Measurements from ENCODE around the gene NISCH. TPM values are rescaled to one million over a fixed set of nuclear protein-coding genes. Genes with fewer than 3 reads are reported as not detected.

Gene NISCH
- polyA plus RNA-seq, 1 experiment: 71.0 TPM

GRCh38 chr3:52498137-52499054, 43.0 kb downstream of the NISCH start:
- Histone ChIP-seq H3K4me3 (ENCODE audit: low read depth, low read length) (no peak overlapping the region), H3K27ac (ENCODE audit: low read depth, low read length) (no peak overlapping the region), H3K27me3 (ENCODE audit: control insufficient read depth, insufficient read depth, low read length) (no peaks in the 10 kb centered on the region), H3K9me3 (ENCODE audit: control insufficient read depth, insufficient read depth, low read length) (no peaks in the 10 kb centered on the region)
- no peak for DNase-seq (ENCODE audit: low read depth, low spot score)
- ChIA-PET POLR2A (interaction anchor here (1.0 to 1.6 kb wide), 2 partner anchors 9 to 38 kb away, joined by 3 to 6 read pairs; partner anchors contain the start of gene UQCC5), CTCF (no interaction called here)
- no peak for TF ChIP-seq CTCF (IDR thresholded peaks at IDR 0.05; ENCODE audit: low read depth, low read length)

GRCh38 chr3:52501046-52501445, 45.6 kb downstream of the NISCH start:
- ChIA-PET CTCF (no interaction called here), POLR2A (no interaction called here)
- no peak overlapping the region for H3K27ac ChIP-seq (ENCODE audit: low read depth, low read length)
- H3K27me3 ChIP-seq (ENCODE audit: control insufficient read depth, insufficient read depth, low read length): no peaks in the 10 kb centered on the region
- no peak for DNase-seq (ENCODE audit: low read depth, low spot score)
- no peak for TF ChIP-seq CTCF (IDR thresholded peaks at IDR 0.05; ENCODE audit: low read depth, low read length)
- no peak overlapping the region for H3K4me3 ChIP-seq (ENCODE audit: low read depth, low read length)
- H3K9me3 ChIP-seq (ENCODE audit: control insufficient read depth, insufficient read depth, low read length): no peaks in the 10 kb centered on the region; the same call in 1 of the 2 replicates

- no peak overlapping the region for H3K4me3 ChIP-seq (ENCODE audit: low read depth, low read length)
- ChIA-PET CTCF (no interaction called here), POLR2A (interaction anchor here (0.6 kb wide), 1 partner anchor 41 kb away, joined by 6 read pairs; no protein-coding TSS in a partner anchor)
- no peaks in the 10 kb centered on the region; the same call in 1 of the 2 replicates for H3K9me3 ChIP-seq (ENCODE audit: control insufficient read depth, insufficient read depth, low read length)
- no peaks in the 10 kb centered on the region for H3K27me3 ChIP-seq (ENCODE audit: control insufficient read depth, insufficient read depth, low read length)
- no peak for DNase-seq (ENCODE audit: low read depth, low spot score)
- TF ChIP-seq CTCF (IDR thresholded peaks at IDR 0.05; ENCODE audit: low read depth, low read length): no peak
- H3K27ac ChIP-seq (ENCODE audit: low read depth, low read length): no peak overlapping the region
Observed at GRCh38 chr3:52502001-52502400, 46.6 kb downstream of the NISCH start.

- CTCF ChIA-PET: no interaction called here
- POLR2A ChIA-PET: interaction anchor here (0.7 kb wide), 1 partner anchor 9 kb away, joined by 3 read pairs; no protein-coding TSS in a partner anchor
- no peak for TF ChIP-seq CTCF (IDR thresholded peaks at IDR 0.05; ENCODE audit: low read depth, low read length)
Observed at GRCh38 chr3:52502808-52503350, 47.5 kb downstream of the NISCH start.

More at GRCh38 chr3:52502808-52503350, 47.5 kb downstream of the NISCH start:
- H3K27me3 ChIP-seq (ENCODE audit: control insufficient read depth, insufficient read depth, low read length): no peaks in the 10 kb centered on the region
- H3K27ac ChIP-seq (ENCODE audit: low read depth, low read length): no peak overlapping the region
- no peaks in the 10 kb centered on the region; the same call in 1 of the 2 replicates for H3K9me3 ChIP-seq (ENCODE audit: control insufficient read depth, insufficient read depth, low read length)
- H3K4me3 ChIP-seq (ENCODE audit: low read depth, low read length): no peak overlapping the region
- DNase-seq (ENCODE audit: low read depth, low spot score): no peak
